HepG2 (cell line): ENCODE measurements around the gene STOML1. TPM values are rescaled to one million over a fixed set of nuclear protein-coding genes. Genes with fewer than 3 reads are reported as not detected.

Experiments used
- CHD4 ChIP-seq: fragments of 200-600 bp; sonication (generic); IDR thresholded peaks from 2 replicates; pipeline ENCODE4 v1.7.0; 2017; ENCODE audit warnings: mild to moderate bottlenecking, low read length, borderline replicate concordance
- GATA4 ChIP-seq: sonication (generic); IDR thresholded peaks from 2 replicates; pipeline ENCODE4 v1.6.1; 2016; ENCODE audit warnings: antibody characterized with exemption, low read depth, borderline replicate concordance
- HOXA3 ChIP-seq: sonication (generic); formaldehyde crosslinking; IDR thresholded peaks from 2 replicates; pipeline ENCODE4 v1.5.0; 2020; ENCODE audit warnings: missing genetic modification reagents
- RNF219 ChIP-seq: sonication (generic); formaldehyde crosslinking; IDR thresholded peaks from 2 replicates; pipeline ENCODE4 v1.5.0; 2020; ENCODE audit warnings: mild to moderate bottlenecking, missing genetic modification reagents
- SIX1 ChIP-seq: sonication (generic); formaldehyde crosslinking; IDR thresholded peaks from 2 replicates; pipeline ENCODE4 v1.4.0; 2020; ENCODE audit warnings: missing genetic modification reagents, borderline replicate concordance
- SP1 ChIP-seq, 2 experiments: fragments of 450-650 bp in 1 of 2; sonication (generic) in 1 of 2; formaldehyde crosslinking in 1 of 2; IDR thresholded peaks; 2 replicates each; pipeline versions ENCODE4 v1.4.0 to v1.6.1; 2016 to 2020; ENCODE audit warnings: missing genetic modification reagents in 1 of 2
- THAP11 ChIP-seq: IDR thresholded peaks from 2 replicates; pipeline ENCODE4 v1.6.1; 2016; ENCODE audit warnings: missing biosample characterization, missing genetic modification reagents
- ZBTB43 ChIP-seq: sonication (generic); formaldehyde crosslinking; conservative IDR thresholded peaks from 2 replicates; pipeline ENCODE4 v1.4.0; 2020; ENCODE audit warnings: missing genetic modification reagents
- ZNF20 ChIP-seq: sonication (generic); formaldehyde crosslinking; IDR thresholded peaks from 2 replicates; pipeline ENCODE4 v1.4.0; 2020; ENCODE audit warnings: mild to moderate bottlenecking, moderate library complexity, missing genetic modification reagents
- ZNF264 ChIP-seq: sonication (generic); formaldehyde crosslinking; IDR thresholded peaks from 2 replicates; pipeline ENCODE4 v1.4.0; 2020; ENCODE audit warnings: missing genetic modification reagents
- ZNF326 ChIP-seq: sonication (generic); formaldehyde crosslinking; IDR thresholded peaks from 2 replicates; pipeline ENCODE4 v1.4.0; 2020; ENCODE audit warnings: missing genetic modification reagents, borderline replicate concordance
- ZNF556 ChIP-seq: sonication (generic); formaldehyde crosslinking; IDR thresholded peaks from 2 replicates; pipeline ENCODE4 v1.4.0; 2020; ENCODE audit warnings: mild to moderate bottlenecking, missing genetic modification reagents, borderline replicate concordance
- ZNF713 ChIP-seq: sonication (generic); formaldehyde crosslinking; IDR thresholded peaks from 2 replicates; pipeline ENCODE4 v1.4.0; 2020; ENCODE audit warnings: mild to moderate bottlenecking, missing genetic modification reagents
- ZNF766 ChIP-seq: sonication (generic); formaldehyde crosslinking; IDR thresholded peaks from 2 replicates; pipeline ENCODE4 v1.5.0; 2020; ENCODE audit warnings: missing genetic modification reagents, borderline replicate concordance
- ZNF878 ChIP-seq: sonication (generic); formaldehyde crosslinking; IDR thresholded peaks from 2 replicates; pipeline ENCODE4 v1.8.1; 2023; ENCODE audit warnings: mild to moderate bottlenecking, missing genetic modification reagents, moderate library complexity
- polyA plus RNA-seq, 8 experiments: library from polyadenylated mRNA; depleted of rRNA in 3 of 8; stranded (reverse) in 7 of 8; unstranded in 1 of 8; fragments of >200 nt; fragmentation: Illumina TruSeq in 4 of 8; extraction: Trizol in 4 of 8; gene quantifications; 2 replicates each; pipeline versions ENCODE4 v1.2.1 to v1.2.3, GENCODE V29; 2011 to 2016; ENCODE audit warnings: low read depth in 4 of 8, missing spikeins in 1 of 8, mixed read lengths in 1 of 8; ENCODE audit not compliant: insufficient read depth in 1 of 8
- total RNA-seq, 5 experiments: library from RNA; depleted of rRNA; stranded (reverse); fragments of >200 nt; fragmentation: Illumina TruSeq; extraction: Trizol; gene quantifications; 2 replicates each; pipeline ENCODE4 v1.2.3, GENCODE V29; 2016; ENCODE audit warnings: low read depth in 1 of 5
- TF ChIP-seq, protein P1 (sequence below): sonication (generic); formaldehyde crosslinking; IDR thresholded peaks from 2 replicates; pipeline ENCODE4 v1.8.1; 2023; ENCODE audit warnings: mild to moderate bottlenecking, missing genetic modification reagents
- TF ChIP-seq, protein P2 (sequence below): sonication (generic); formaldehyde crosslinking; IDR thresholded peaks from 2 replicates; pipeline ENCODE4 v1.5.1; 2020; ENCODE audit warnings: missing genetic modification reagents, mild to moderate bottlenecking, borderline replicate concordance
- TF ChIP-seq, protein P3 (sequence below): sonication (generic); formaldehyde crosslinking; IDR thresholded peaks from 2 replicates; pipeline ENCODE4 v1.4.0; 2020; ENCODE audit warnings: missing genetic modification reagents, low read depth, mild to moderate bottlenecking, borderline replicate concordance

Gene STOML1
- total and polyA plus RNA-seq, 2 of the 13 experiments (the other 11 are each of a cell fraction or from before 2014, with no cell fraction given) = 3.5 to 3.7 TPM

DNA sequence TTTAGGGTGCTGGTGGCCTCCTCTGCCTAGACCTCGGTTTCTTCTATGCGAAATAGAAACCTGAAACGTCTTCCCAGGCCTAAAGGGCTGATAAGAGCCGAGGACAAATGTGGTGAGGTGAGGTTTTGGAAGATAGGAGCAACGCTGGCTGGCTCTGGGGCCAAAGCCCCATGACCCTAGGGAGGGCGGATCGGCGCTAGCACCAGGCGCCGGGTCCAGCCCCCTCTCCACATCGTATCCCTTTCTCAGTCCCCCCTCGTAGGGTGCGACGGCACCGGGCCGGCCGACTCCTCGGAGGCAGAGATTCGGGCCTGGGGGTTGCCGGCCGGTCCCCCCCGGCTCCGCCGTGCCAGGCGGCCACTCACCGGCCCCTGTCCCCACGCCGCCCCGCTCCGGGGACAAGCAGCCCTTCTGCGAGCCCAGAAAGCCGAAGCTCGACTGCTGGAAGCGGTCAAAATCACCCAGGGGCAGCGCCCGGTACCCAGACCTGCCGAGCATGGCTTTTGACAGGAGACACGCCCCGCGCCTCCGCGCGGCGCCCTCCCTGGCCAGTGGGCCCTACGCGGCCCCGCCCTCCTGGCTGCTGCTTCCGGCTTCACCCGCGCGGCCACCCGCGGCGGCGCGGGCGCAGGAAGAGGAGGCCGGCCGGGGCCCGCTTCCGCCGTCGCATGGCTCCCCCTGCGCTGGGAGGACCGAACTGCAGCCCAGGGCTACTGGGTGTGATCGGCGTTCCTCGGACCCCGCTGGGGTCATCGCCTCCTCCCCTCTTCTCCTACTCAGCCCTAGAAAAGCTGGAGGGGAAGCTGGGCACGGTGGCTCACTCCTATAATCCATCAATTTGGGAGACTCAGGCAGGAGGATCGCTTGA is at the start of gene STOML1 (continued):
- TF ChIP-seq GATA4 = no peak
- TF ChIP-seq ZNF878 (CRISPR knock-in tag) = no peak
- TF ChIP-seq ZNF766 (CRISPR knock-in tag) = no peak
- TF ChIP-seq ZNF556 = peak; percentile 81; the same call in 1 of the 2 replicates
- TF ChIP-seq, protein P1, sequence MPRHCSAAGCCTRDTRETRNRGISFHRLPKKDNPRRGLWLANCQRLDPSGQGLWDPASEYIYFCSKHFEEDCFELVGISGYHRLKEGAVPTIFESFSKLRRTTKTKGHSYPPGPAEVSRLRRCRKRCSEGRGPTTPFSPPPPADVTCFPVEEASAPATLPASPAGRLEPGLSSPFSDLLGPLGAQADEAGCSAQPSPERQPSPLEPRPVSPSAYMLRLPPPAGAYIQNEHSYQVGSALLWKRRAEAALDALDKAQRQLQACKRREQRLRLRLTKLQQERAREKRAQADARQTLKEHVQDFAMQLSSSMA (CRISPR knock-in tag) = no peak
- TF ChIP-seq ZNF20 (CRISPR knock-in tag) = no peak
- TF ChIP-seq SP1 (IDR thresholded peaks at IDR 0.05) = no peak
- peak; percentile 59; the same call in 1 of the 2 replicates for TF ChIP-seq SP1 (CRISPR knock-in tag; IDR thresholded peaks at IDR 0.05)
- TF ChIP-seq ZNF264 = no peak
- no peak for TF ChIP-seq CHD4
- peak; percentile 94 for TF ChIP-seq THAP11 (CRISPR knock-in tag)
- TF ChIP-seq ZNF326 = no peak
- TF ChIP-seq, protein P2, sequence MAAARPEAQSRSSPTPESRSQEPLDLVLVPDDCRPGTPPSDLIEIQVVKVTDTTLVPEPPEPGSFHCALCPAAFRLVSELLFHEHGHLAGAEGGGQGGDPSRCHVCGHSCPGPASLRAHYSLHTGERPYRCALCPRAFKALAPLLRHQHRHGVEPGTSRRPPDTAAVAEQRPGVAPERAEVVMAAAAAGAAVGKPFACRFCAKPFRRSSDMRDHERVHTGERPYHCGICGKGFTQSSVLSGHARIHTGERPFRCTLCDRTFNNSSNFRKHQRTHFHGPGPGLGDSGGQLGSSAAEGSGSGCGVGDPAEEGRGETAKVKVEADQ (CRISPR knock-in tag) = peak; percentile 88; the same call in 1 of the 2 replicates
- peak; percentile 94 for TF ChIP-seq HOXA3
- 0 out of 2 replicates have a peak, but pooled peaks have one; percentile 31 for TF ChIP-seq ZBTB43 (CRISPR knock-in tag)
- TF ChIP-seq RNF219 = no peak
- TF ChIP-seq SIX1 (CRISPR knock-in tag) = no peak
- TF ChIP-seq, protein P3, sequence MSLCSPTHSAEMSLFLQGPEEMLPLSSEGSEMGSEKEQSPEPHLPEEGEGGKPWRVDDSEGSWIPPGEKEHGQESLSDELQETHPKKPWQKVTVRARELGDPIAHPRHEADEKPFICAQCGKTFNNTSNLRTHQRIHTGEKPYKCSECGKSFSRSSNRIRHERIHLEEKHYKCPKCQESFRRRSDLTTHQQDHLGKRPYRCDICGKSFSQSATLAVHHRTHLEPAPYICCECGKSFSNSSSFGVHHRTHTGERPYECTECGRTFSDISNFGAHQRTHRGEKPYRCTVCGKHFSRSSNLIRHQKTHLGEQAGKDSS (CRISPR knock-in tag) = 0 out of 2 replicates have a peak, but pooled peaks have one; percentile 27
- TF ChIP-seq ZNF713 (CRISPR knock-in tag) = no peak
